ENCODE measurements around the gene C3orf20.

DNA sequence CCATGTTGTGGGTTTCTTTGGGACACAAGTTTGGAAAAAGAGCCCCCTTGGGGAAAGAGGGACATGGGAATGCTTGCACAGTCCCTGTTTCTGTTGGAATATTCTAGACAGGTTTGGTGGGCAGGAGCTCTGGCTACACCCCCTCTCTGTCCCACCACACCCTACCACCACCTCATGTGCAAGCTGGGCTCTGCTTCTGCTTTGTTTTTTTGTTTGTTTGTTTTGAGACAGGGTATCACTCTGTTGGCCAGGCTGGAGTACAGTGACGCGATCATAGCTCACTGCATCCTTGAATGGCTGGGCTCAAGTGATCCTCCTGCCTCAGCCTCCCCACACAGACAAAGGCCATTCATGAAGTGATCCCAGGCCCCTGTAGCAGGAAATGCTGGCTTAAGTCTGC, 86.9 kb downstream of the C3orf20 start:
- no peak for TF ChIP-seq SMAD1 (CRISPR knock-in tag; IDR thresholded peaks at IDR 0.05; ENCODE audit: borderline replicate concordance, low read depth)
- TF ChIP-seq EZH2 (conservative IDR thresholded peaks at IDR 0.05; ENCODE audit: low read depth, low read length): no peak
- TF ChIP-seq RFXAP (CRISPR knock-in tag; IDR thresholded peaks at IDR 0.05; ENCODE audit: borderline replicate concordance): no peak
- TF ChIP-seq, protein P1, sequence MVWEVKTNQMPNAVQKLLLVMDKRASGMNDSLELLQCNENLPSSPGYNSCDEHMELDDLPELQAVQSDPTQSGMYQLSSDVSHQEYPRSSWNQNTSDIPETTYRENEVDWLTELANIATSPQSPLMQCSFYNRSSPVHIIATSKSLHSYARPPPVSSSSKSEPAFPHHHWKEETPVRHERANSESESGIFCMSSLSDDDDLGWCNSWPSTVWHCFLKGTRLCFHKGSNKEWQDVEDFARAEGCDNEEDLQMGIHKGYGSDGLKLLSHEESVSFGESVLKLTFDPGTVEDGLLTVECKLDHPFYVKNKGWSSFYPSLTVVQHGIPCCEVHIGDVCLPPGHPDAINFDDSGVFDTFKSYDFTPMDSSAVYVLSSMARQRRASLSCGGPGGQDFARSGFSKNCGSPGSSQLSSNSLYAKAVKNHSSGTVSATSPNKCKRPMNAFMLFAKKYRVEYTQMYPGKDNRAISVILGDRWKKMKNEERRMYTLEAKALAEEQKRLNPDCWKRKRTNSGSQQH (CRISPR knock-in tag; IDR thresholded peaks at IDR 0.05; ENCODE audit: low read depth): no peak

Measured in HepG2 (cell line).